ENCODE measurements around the gene LRRC9.
A peak's percentile ranks its signal among the peaks of the same experiment; 100 is the strongest.
"Not testable (repeated sequence)": the region's sequence is repeated elsewhere in the genome, so short reads cannot be mapped to it uniquely, and the experiment has no call there.

The LRRC9 gene

GRCh38 chr14:59919570-59920377, at the start of gene LRRC9:
TSS of gene LRRC9 (plus strand) at chr14:59920144.
- no peak for DNase-seq (ENCODE audit: low read depth)

GRCh38 chr14:59870277-59871165, 49.4 kb upstream of the LRRC9 start, which contains the start of gene RTN1:
TSS of gene RTN1 (minus strand) at chr14:59870776. CDS start at chr14:59870630, 146 bp downstream.
- peak; percentile 2 for DNase-seq (ENCODE audit: low read depth)

DNA sequence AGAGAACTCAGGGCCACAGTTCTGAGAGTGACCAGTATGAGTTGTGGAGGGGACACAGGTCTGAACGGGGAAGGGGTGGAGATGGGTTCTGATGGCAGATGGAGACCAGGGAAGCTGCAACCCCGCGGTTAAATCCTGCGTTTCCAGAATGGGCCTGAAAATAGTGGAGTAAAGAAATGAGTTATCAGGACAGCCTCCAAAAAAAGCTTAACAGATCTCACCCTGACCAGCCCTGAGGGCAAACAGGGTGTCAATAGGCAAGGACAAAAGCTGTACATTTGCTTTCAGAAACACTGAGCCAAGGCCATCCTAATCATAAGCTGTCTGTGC, 48.8 kb upstream of the LRRC9 start:
- DNase-seq (ENCODE audit: low read depth): no peak

DNA sequence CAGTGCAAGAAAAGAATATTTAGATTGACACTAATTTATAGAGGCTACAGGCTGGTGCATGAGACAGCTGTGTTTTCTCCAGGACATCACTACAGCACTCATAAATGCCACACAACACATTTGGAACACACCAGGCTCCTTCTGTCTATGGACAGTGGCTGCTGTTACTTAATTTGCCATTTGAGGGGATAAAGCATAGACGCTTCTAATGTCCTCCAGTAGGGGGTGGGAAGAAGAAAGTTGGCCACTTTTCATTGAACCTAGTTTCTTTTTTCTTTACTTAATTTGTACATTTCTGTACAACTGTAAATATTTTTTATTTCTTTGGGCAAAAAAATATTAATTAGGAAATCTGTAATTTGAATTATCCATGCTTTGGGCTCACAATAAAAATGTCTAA, 37.0 kb upstream of the LRRC9 start:
- no peak for DNase-seq (ENCODE audit: low read depth)

DNA sequence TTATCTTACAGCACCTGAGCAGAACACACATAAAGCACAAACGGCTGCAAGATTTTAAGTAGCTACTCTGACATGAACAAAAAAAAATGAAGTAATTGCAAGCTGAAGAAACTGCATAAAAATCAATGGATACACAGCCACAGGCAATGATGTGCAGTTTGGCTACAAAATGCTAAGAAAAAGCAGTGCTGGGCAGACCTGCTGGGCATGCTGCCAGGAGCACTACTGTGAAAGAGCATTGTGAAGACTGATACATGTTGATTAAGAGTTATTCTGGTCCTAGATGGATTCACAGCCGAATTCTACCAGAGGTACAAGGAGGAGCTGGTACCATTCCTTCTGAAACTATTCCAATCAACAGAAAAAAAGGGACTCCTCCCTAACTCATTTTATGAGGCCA, 29.3 kb upstream of the LRRC9 start:
- DNase-seq (ENCODE audit: low read depth): no peak

GRCh38 chr14:59895721-59896120, 24.2 kb upstream of the LRRC9 start:
- DNase-seq (ENCODE audit: low read depth): no peak

DNA sequence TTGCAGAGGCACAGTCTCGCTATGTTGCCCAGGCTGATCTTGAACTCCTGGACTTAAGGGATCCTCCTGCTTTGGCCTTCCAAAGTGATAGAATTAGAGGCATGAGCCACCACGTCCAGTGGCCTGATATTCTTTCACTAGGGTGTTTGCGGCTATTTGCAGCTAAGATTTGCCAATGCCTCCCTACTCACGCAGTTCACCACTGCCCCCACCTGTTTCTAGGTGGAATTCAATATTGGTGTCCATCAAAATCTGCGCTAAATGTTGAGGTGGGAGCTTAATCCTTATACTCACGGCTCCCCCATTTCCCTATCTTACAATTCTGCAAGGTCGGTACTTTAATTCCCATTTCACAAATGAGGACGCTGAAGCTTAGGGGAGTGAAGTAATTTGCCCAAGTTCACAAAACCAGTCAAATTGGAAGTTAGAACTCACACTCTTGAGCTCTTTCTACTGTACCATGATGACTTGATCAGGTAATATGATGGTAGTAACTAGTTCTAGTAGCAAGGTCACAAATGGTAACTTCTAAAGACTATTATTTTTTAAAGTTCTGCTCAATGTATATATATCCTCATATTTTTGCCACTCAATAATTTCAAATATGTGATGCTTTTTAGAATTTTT, 22.1 kb upstream of the LRRC9 start:
- DNase-seq (ENCODE audit: low read depth): no peak

GRCh38 chr14:59900556-59900955, 19.4 kb upstream of the LRRC9 start:
- no peak for DNase-seq (ENCODE audit: low read depth)

GRCh38 chr14:59904184-59904583, 15.8 kb upstream of the LRRC9 start:
- DNase-seq (ENCODE audit: low read depth): no peak

GRCh38 chr14:59905188-59905587, 14.8 kb upstream of the LRRC9 start:
- no peak for DNase-seq (ENCODE audit: low read depth)

- no peak for DNase-seq (ENCODE audit: low read depth)
Observed at GRCh38 chr14:59912443-59912842, 7.5 kb upstream of the LRRC9 start.

- DNase-seq (ENCODE audit: low read depth): no peak
Observed at GRCh38 chr14:59913187-59913586, 6.8 kb upstream of the LRRC9 start.

- DNase-seq (ENCODE audit: low read depth): no peak
Observed at GRCh38 chr14:59918824-59919569, 947 bp upstream of the LRRC9 start.

DNA sequence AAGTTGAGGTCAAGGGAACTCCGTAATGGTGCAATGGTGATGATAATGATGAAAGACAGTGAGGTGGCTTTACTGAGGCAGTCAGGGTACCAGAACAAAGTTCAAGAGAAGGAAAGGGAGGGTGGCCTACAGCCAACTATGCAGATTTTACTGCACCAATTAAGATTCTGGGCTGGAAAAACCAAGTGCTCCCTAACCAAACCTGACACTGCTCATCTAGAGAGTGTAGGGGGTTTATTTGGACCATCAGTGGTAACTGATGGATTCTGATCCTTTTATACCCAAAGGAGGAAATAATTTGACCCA, 387 bp downstream of the LRRC9 start:
- no peak for DNase-seq (ENCODE audit: low read depth)

GRCh38 chr14:59925797-59926196, 5.9 kb downstream of the LRRC9 start:
- DNase-seq (ENCODE audit: low read depth): no peak

DNA sequence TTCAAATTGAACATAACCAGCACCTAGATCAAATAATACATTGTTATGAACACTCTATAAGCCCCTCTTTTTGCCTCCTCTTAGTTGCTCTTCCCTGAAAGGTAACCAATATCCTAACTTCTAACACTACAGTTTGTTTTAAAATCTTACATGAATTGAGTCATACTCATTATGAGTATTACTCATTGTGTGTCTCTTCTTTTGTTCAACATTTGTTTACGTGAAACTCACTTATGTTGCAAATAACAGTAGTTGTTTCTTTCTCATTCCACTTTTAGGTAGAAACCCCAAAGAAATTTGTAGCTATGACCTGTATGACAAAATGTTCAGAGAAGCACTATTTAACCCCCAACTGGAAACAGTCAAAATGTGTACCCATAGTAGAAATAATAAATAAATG, 6.6 kb downstream of the LRRC9 start:
- DNase-seq (ENCODE audit: low read depth): no peak

GRCh38 chr14:59931237-59931636, 11.3 kb downstream of the LRRC9 start:
- DNase-seq (ENCODE audit: low read depth): no peak

GRCh38 chr14:59936145-59936544, 16.2 kb downstream of the LRRC9 start:
- DNase-seq (ENCODE audit: low read depth): no peak

- DNase-seq (ENCODE audit: low read depth): no peak
Observed at GRCh38 chr14:59939828-59940227, 19.9 kb downstream of the LRRC9 start.

- not testable (repeated sequence) for DNase-seq (ENCODE audit: low read depth)
Observed at GRCh38 chr14:59942296-59942862, 22.4 kb downstream of the LRRC9 start.

DNA sequence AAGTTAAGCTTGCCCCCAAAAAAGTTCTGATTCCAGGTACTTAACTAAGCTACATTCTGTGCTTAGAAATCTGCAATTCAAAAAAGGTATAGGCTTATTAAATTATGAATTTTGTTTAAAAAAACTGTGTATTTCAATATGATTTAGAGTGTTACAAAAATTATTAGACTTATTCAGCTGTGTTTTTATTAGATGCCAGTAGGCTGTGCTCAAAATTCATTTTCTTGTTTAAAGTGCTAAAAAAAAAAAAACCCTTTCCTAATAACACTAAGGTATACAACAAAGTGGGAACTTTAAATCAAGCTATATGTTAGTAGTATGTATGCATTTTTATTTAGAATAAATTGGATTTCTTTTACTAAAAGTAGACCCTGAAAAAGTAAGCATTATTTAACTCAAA, 25.0 kb downstream of the LRRC9 start:
- DNase-seq (ENCODE audit: low read depth): no peak

DNA sequence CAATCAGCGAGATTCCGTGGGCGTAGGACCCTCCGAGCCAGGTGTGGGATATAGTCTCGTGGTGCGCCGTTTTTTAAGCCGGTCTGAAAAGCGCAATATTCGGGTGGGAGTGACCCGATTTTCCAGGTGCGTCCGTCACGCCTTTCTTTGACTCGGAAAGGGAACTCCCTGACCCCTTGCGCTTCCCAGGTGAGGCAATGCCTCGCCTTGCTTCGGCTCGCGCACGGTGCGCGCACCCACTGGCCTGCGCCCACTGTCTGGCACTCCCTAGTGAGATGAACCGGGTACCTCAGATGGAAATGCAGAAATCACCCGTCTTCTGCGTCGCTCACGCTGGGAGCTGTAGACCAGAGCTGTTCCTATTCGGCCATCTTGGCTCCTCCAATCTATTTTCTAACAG, 32.2 kb downstream of the LRRC9 start:
- DNase-seq (ENCODE audit: low read depth): not testable (repeated sequence)

Data from HS-5 (cell line).